ENCODE results near the gene NOX5.

Gene NOX5

GRCh38 chr15:69082554-69082953 is 68.1 kb downstream of the NOX5 start:
- DNase-seq (ENCODE audit: low spot score), result no peak

GRCh38 chr15:69084404-69085030 is 70.0 kb downstream of the NOX5 start:
- DNase-seq (ENCODE audit: low spot score), result no peak

GRCh38 chr15:69085325-69086081 is 71.0 kb downstream of the NOX5 start:
- DNase-seq (ENCODE audit: low spot score), result no peak

- DNase-seq (ENCODE audit: low spot score), result no peak
Measured at GRCh38 chr15:69086427-69087204, 72.1 kb downstream of the NOX5 start.

- no peak for DNase-seq (ENCODE audit: low spot score)
Measured at GRCh38 chr15:69087366-69087976, 73.0 kb downstream of the NOX5 start.

GRCh38 chr15:69088300-69088965 is 73.9 kb downstream of the NOX5 start:
- DNase-seq (ENCODE audit: low spot score), result no peak

GRCh38 chr15:69089258-69089657 is 74.8 kb downstream of the NOX5 start:
- no peak for DNase-seq (ENCODE audit: low spot score)

GRCh38 chr15:69090197-69090948 is 75.9 kb downstream of the NOX5 start:
- DNase-seq (ENCODE audit: low spot score), result no peak

GRCh38 chr15:69091654-69092053 is 77.2 kb downstream of the NOX5 start:
- DNase-seq (ENCODE audit: low spot score), result no peak

- DNase-seq (ENCODE audit: low spot score), result no peak
Measured at GRCh38 chr15:69092159-69092558, 77.7 kb downstream of the NOX5 start.

GRCh38 chr15:69093127-69093526 is 78.6 kb downstream of the NOX5 start:
- DNase-seq (ENCODE audit: low spot score), result no peak

GRCh38 chr15:69093614-69094013 is 79.1 kb downstream of the NOX5 start:
- DNase-seq (ENCODE audit: low spot score), result no peak

GRCh38 chr15:69094124-69094921 is 79.8 kb downstream of the NOX5 start:
- no peak for DNase-seq (ENCODE audit: low spot score)

GRCh38 chr15:69095274-69095673 is 80.8 kb downstream of the NOX5 start:
- no peak for DNase-seq (ENCODE audit: low spot score)

- DNase-seq (ENCODE audit: low spot score), result no peak
Measured at GRCh38 chr15:69096196-69096595, 81.7 kb downstream of the NOX5 start.

- no peak for DNase-seq (ENCODE audit: low spot score)
Measured at GRCh38 chr15:69096626-69097025, 82.1 kb downstream of the NOX5 start.

GRCh38 chr15:69098771-69099170 is 84.3 kb downstream of the NOX5 start:
- DNase-seq (ENCODE audit: low spot score), result no peak

- DNase-seq (ENCODE audit: low spot score), result no peak
Measured at GRCh38 chr15:69099941-69100340, 85.4 kb downstream of the NOX5 start.

- DNase-seq (ENCODE audit: low spot score), result no peak
Measured at GRCh38 chr15:69100821-69101220, 86.3 kb downstream of the NOX5 start.

- no peak for DNase-seq (ENCODE audit: low spot score)
Measured at GRCh38 chr15:69104050-69104750, 89.7 kb downstream of the NOX5 start.
